Lung (tissue), 13 donors: Measurements from ENCODE around the gene BOLA2B. TPM values are rescaled to one million over a fixed set of nuclear protein-coding genes. Genes with fewer than 3 reads are reported as not detected.

Source experiments
- ATAC-seq: fragments of 200-7000 bp; cut with Tn5 transposase; one replicate; pipeline ENCODE4 v1.9.1; 2020; ENCODE audit warnings: moderate number of reproducible peaks; ENCODE audit not compliant: insufficient read depth, low FRiP score
- DNase-seq, 3 donors: peaks; one replicate each; pipeline ENCODE4 v3.0.0-alpha.2; 2013 to 2017
- H3K27ac ChIP-seq, 2 donors: one replicate each; pipeline ENCODE4 v1.5.1; 2013; ENCODE audit warnings: mild to moderate bottlenecking in 2 of 2, moderate library complexity in 2 of 2, control low read depth in 1 of 2, inconsistent platforms in 1 of 2, low read depth in 1 of 2, low read length in 1 of 2
- H3K27me3 ChIP-seq, 3 donors: one replicate each; pipeline ENCODE4 v1.5.1; 2013; ENCODE audit warnings: low read length in 2 of 3; ENCODE audit not compliant: control insufficient read depth in 3 of 3, insufficient read depth in 3 of 3
- H3K36me3 ChIP-seq, 4 donors: one replicate each; pipeline ENCODE4 v1.5.1; 2013; ENCODE audit warnings: low read length in 4 of 4, mild to moderate bottlenecking in 1 of 4, moderate library complexity in 1 of 4; ENCODE audit not compliant: control insufficient read depth in 4 of 4, insufficient read depth in 4 of 4
- H3K4me1 ChIP-seq, 5 donors: one replicate each; pipeline ENCODE4 v1.5.1; 2013; ENCODE audit warnings: low read length in 5 of 5, mild to moderate bottlenecking in 2 of 5, moderate library complexity in 1 of 5; ENCODE audit not compliant: control insufficient read depth in 5 of 5, insufficient read depth in 5 of 5
- H3K4me3 ChIP-seq: one replicate; pipeline ENCODE4 v1.5.1; 2013; ENCODE audit warnings: mild to moderate bottlenecking, control low read depth, moderate library complexity
- H3K9ac ChIP-seq, 2 donors: one replicate each; pipeline ENCODE4 v1.5.1; 2013; ENCODE audit warnings: low read length in 2 of 2, control low read depth in 1 of 2; ENCODE audit not compliant: insufficient read depth in 1 of 2
- H3K9me3 ChIP-seq, 4 donors: one replicate each; pipeline ENCODE4 v1.5.1; 2013; ENCODE audit warnings: low read length in 3 of 4, mild to moderate bottlenecking in 1 of 4, moderate library complexity in 1 of 4; ENCODE audit not compliant: control insufficient read depth in 4 of 4, insufficient read depth in 3 of 4
- CTCF ChIP-seq: IDR thresholded peaks from 2 replicates; pipeline ENCODE4 v1.5.1; 2012; ENCODE audit warnings: mild to moderate bottlenecking; ENCODE audit errors: control extremely low read depth, extremely low read depth
- WGBS, 2 donors: extraction: QIAGEN DNeasy Blood & Tissue Kit; methylation state at CpG; one replicate each; pipeline ENCODE4 v1.1.7; 2013; 5-methylcytosine and 5-hydroxymethylcytosine counted together
- polyA plus RNA-seq, 2 donors: library from polyadenylated mRNA; stranded (reverse); fragments of 200-250 nt; gene quantifications; one replicate each; pipeline ENCODE4 v1.2.1, GENCODE V29; 2013
- small RNA-seq: library from RNA; depleted of rRNA; stranded (forward); fragments of <200 nt; gene quantifications from one replicate; pipeline ENCODE3, GENCODE V24; 2014; ENCODE audit warnings: low replicate concordance
- total RNA-seq, 2 donors: library from RNA; depleted of rRNA in 1 of 2; stranded (reverse); fragments of >200 nt in 1 of 2; gene quantifications; one replicate each; pipeline ENCODE4 v1.2.1, GENCODE V29; 2014 to 2021
- donor health status: control.
- donor health status: control.
- donor health status: Bipolar disorder and iron deficiency.
- donor health status: healthy.
- donor health status: DM: yes; HTN: yes; CAD: no.

BOLA2B gene
- total and polyA plus RNA-seq, 4 donors: 9.8 to 320 (median 182) TPM

- H3K9me3 ChIP-seq: no peaks in the 10 kb centered on the region
- no peak for TF ChIP-seq CTCF
- 69 to 75% methylated on average over 2 of the region's 2 CpGs for WGBS, 2 donors
Measured at GRCh38 chr16:30143347-30143702, 50.1 kb downstream of the BOLA2B start.

More at GRCh38 chr16:30143347-30143702, 50.1 kb downstream of the BOLA2B start:
- DNase-seq (no peak), ATAC-seq (no peak)
- H3K4me1 ChIP-seq: no peaks in the 10 kb centered on the region
- H3K27me3 ChIP-seq: no peaks in the 10 kb centered on the region
- H3K27ac ChIP-seq: no peak overlapping the region
- H3K36me3 ChIP-seq: no peaks in the 10 kb centered on the region
- no peak overlapping the region for H3K4me3 ChIP-seq
- no peak overlapping the region for H3K9ac ChIP-seq

Small RNA genes lying within 50 kb of the gene (small RNA-seq; reads per million reads assigned to genes)
- not detected for gene AC106782.4

Other genes starting within 250 kb of the BOLA2B start
- gene TMEM219, start 231.6 kb downstream of the BOLA2B start, total RNA-seq: 100 to 1,000 TPM in 1 of 2 donors, 10 to 100 TPM in 1; 56.4 to 141 TPM
- 100 to 1,000 TPM; 127 to 210 TPM for gene TMEM219, start 231.6 kb downstream of the BOLA2B start, polyA plus RNA-seq
- gene TAOK2, start 219.8 kb downstream of the BOLA2B start, total RNA-seq: 10 to 100 TPM; 55.3 to 71.8 TPM
- 10 to 100 TPM; 33.8 to 55.5 TPM for gene TAOK2, start 219.8 kb downstream of the BOLA2B start, polyA plus RNA-seq
- gene HIRIP3, start 198.0 kb downstream of the BOLA2B start, total RNA-seq: 10 to 100 TPM; 16.9 to 22.7 TPM
- gene HIRIP3, start 198.0 kb downstream of the BOLA2B start, polyA plus RNA-seq: 10 to 100 TPM; 13.1 to 18.4 TPM
- 10 to 100 TPM; 37.5 to 68.5 TPM for gene INO80E, start 197.4 kb downstream of the BOLA2B start, total RNA-seq
- 100 to 1,000 TPM in 1 of 2 donors, 10 to 100 TPM in 1; 51.8 to 105 TPM for gene INO80E, start 197.4 kb downstream of the BOLA2B start, polyA plus RNA-seq
- gene DOC2A, start 182.6 kb downstream of the BOLA2B start, total RNA-seq: 1 to 10 TPM; 2.4 to 8.7 TPM
- gene DOC2A, start 182.6 kb downstream of the BOLA2B start, polyA plus RNA-seq: 1 to 10 TPM; 1.4 to 2.9 TPM
- gene C16orf92, start 170.5 kb downstream of the BOLA2B start, total RNA-seq: not detected
- gene C16orf92, start 170.5 kb downstream of the BOLA2B start, polyA plus RNA-seq: not detected
- under 1 TPM in 1 of 2 donors, not detected in 1; 0.43 TPM for gene TLCD3B, start 162.4 kb downstream of the BOLA2B start, total RNA-seq
- under 1 TPM in 1 of 2 donors, not detected in 1; 0.03 TPM for gene TLCD3B, start 162.4 kb downstream of the BOLA2B start, polyA plus RNA-seq
- gene ALDOA, start 127.9 kb downstream of the BOLA2B start, total RNA-seq: 1,000 to 10,000 TPM in 1 of 2 donors, 100 to 1,000 TPM in 1; 265 to 1,167 TPM
- gene ALDOA, start 127.9 kb downstream of the BOLA2B start, polyA plus RNA-seq: 1,000 to 10,000 TPM in 1 of 2 donors, 100 to 1,000 TPM in 1; 756 to 1,371 TPM
- gene PPP4C, start 117.7 kb downstream of the BOLA2B start, total RNA-seq: 10 to 100 TPM; 51.7 to 90.7 TPM
- gene PPP4C, start 117.7 kb downstream of the BOLA2B start, polyA plus RNA-seq: 100 to 1,000 TPM; 113 to 143 TPM
- 1 to 10 TPM in 1 of 2 donors, under 1 TPM in 1; 0.60 to 1.7 TPM for gene TBX6, start 101.7 kb downstream of the BOLA2B start, total RNA-seq
- 1 to 10 TPM; 1.1 to 1.6 TPM for gene TBX6, start 101.7 kb downstream of the BOLA2B start, polyA plus RNA-seq
- gene YPEL3, start 97.5 kb downstream of the BOLA2B start, total RNA-seq: 10 to 100 TPM; 56.2 to 69.0 TPM
- gene YPEL3, start 97.5 kb downstream of the BOLA2B start, polyA plus RNA-seq: 100 to 1,000 TPM; 118 to 208 TPM
- 1 to 10 TPM; 5.1 to 5.8 TPM for gene GDPD3, start 80.1 kb downstream of the BOLA2B start, total RNA-seq
- gene GDPD3, start 80.1 kb downstream of the BOLA2B start, polyA plus RNA-seq: 1 to 10 TPM; 4.1 to 6.0 TPM
- 10 to 100 TPM; 50.3 to 96.7 TPM for gene MAPK3, start 70.4 kb downstream of the BOLA2B start, total RNA-seq
- 10 to 100 TPM; 65.7 to 83.8 TPM for gene MAPK3, start 70.4 kb downstream of the BOLA2B start, polyA plus RNA-seq
- 100 to 1,000 TPM in 1 of 2 donors, 10 to 100 TPM in 1; 47.7 to 143 TPM for gene CORO1A, start 10.1 kb downstream of the BOLA2B start, total RNA-seq
- gene CORO1A, start 10.1 kb downstream of the BOLA2B start, polyA plus RNA-seq: 100 to 1,000 TPM in 1 of 2 donors, 10 to 100 TPM in 1; 41.8 to 419 TPM
- gene SLX1A, start 209 bp upstream of the BOLA2B start, total RNA-seq: 10 to 100 TPM; 24.0 to 96.0 TPM
- 10 to 100 TPM; 63.4 to 86.8 TPM for gene SLX1A, start 209 bp upstream of the BOLA2B start, polyA plus RNA-seq
- 10 to 100 TPM; 16.3 to 22.4 TPM for gene SULT1A3, start 5.6 kb upstream of the BOLA2B start, total RNA-seq
- gene SULT1A3, start 5.6 kb upstream of the BOLA2B start, polyA plus RNA-seq: 10 to 100 TPM in 1 of 2 donors, 1 to 10 TPM in 1; 8.3 to 32.8 TPM
- gene NPIPB13, start 54.8 kb upstream of the BOLA2B start, total RNA-seq: 10 to 100 TPM in 1 of 2 donors, 1 to 10 TPM in 1; 8.4 to 22.9 TPM
- 1 to 10 TPM; 3.5 to 4.7 TPM for gene NPIPB13, start 54.8 kb upstream of the BOLA2B start, polyA plus RNA-seq
- 10 to 100 TPM; 37.5 to 69.8 TPM for gene CD2BP2, start 161.6 kb upstream of the BOLA2B start, total RNA-seq
- gene CD2BP2, start 161.6 kb upstream of the BOLA2B start, polyA plus RNA-seq: 10 to 100 TPM; 43.5 to 49.1 TPM
- gene TBC1D10B, start 176.8 kb upstream of the BOLA2B start, total RNA-seq: 10 to 100 TPM; 31.7 to 43.6 TPM
- gene TBC1D10B, start 176.8 kb upstream of the BOLA2B start, polyA plus RNA-seq: 10 to 100 TPM; 26.9 to 27.8 TPM
- not detected for gene MYL11, start 181.1 kb upstream of the BOLA2B start, total RNA-seq
- 1 to 10 TPM in 1 of 2 donors, under 1 TPM in 1; 0.44 to 3.9 TPM for gene MYL11, start 181.1 kb upstream of the BOLA2B start, polyA plus RNA-seq
- 1 to 10 TPM; 3.3 to 4.6 TPM for gene SEPTIN1, start 188.9 kb upstream of the BOLA2B start, total RNA-seq
- 1 to 10 TPM; 5.8 to 7.3 TPM for gene SEPTIN1, start 188.9 kb upstream of the BOLA2B start, polyA plus RNA-seq
- 1 to 10 TPM; 5.3 to 8.0 TPM for gene ZNF48, start 201.8 kb upstream of the BOLA2B start, total RNA-seq
- gene ZNF48, start 201.8 kb upstream of the BOLA2B start, polyA plus RNA-seq: 1 to 10 TPM; 4.2 to 4.7 TPM
- gene ZNF771, start 213.9 kb upstream of the BOLA2B start, total RNA-seq: 1 to 10 TPM; 3.0 to 7.2 TPM
- gene ZNF771, start 213.9 kb upstream of the BOLA2B start, polyA plus RNA-seq: 1 to 10 TPM; 3.3 to 5.4 TPM
- 10 to 100 TPM; 13.2 to 33.8 TPM for gene DCTPP1, start 236.4 kb upstream of the BOLA2B start, total RNA-seq
- gene DCTPP1, start 236.4 kb upstream of the BOLA2B start, polyA plus RNA-seq: 10 to 100 TPM; 20.3 to 50.9 TPM